Right atrium auricular region (tissue), 2 donors: ENCODE measurements around the gene DNAI4. TPM values are rescaled to one million over a fixed set of nuclear protein-coding genes. Genes with fewer than 3 reads are reported as not detected.

Experiments
- DNase-seq: peaks from one replicate; pipeline ENCODE4 v3.0.0-alpha.2; 2019; ENCODE audit warnings: low spot score
- H3K27ac ChIP-seq, 2 donors: fragments of 200-600 bp; sonication (generic); 1 replicate in 1 of 2; 2 replicates in 1 of 2; pipeline ENCODE4 v1.5.1; 2016 to 2019
- H3K27me3 ChIP-seq, 2 donors: fragments of 200-600 bp; sonication (generic); one replicate each; pipeline versions ENCODE4 v1.5.1 to v1.6.0; 2017 to 2019
- H3K36me3 ChIP-seq: fragments of 200-600 bp; sonication (generic); one replicate; pipeline ENCODE4 v1.5.1; 2016
- H3K4me1 ChIP-seq, 2 donors: fragments of 200-600 bp; sonication (generic); one replicate each; pipeline versions ENCODE4 v1.5.1 to v1.6.0; 2017 to 2019
- H3K4me3 ChIP-seq, 2 donors: fragments of 200-600 bp; sonication (generic); 1 replicate in 1 of 2; 2 replicates in 1 of 2; pipeline ENCODE4 v1.5.1; 2017 to 2019; ENCODE audit warnings: mild to moderate bottlenecking in 1 of 2, moderate library complexity in 1 of 2
- H3K9me3 ChIP-seq, 2 donors: fragments of 200-600 bp; sonication (generic); one replicate each; pipeline ENCODE4 v1.5.1; 2019
- CTCF ChIP-seq, 2 donors: fragments of 200-600 bp; sonication (generic); IDR thresholded peaks; one replicate each; pipeline ENCODE4 v1.5.1; 2019; ENCODE audit warnings: antibody characterized with exemption in 2 of 2
- total RNA-seq, 2 donors: library from RNA; depleted of rRNA; stranded (reverse); fragments of >200 nt; gene quantifications; one replicate each; pipeline ENCODE4 v1.1.0, GENCODE V29; 2016

Gene DNAI4
- total RNA-seq, 2 donors from 2014 or later = 6.9 to 10.3 TPM

- Histone ChIP-seq H3K36me3 (peaks cover 49% of the 10 kb centered on the region), H3K4me1 (peaks cover 0 to 16% of the 10 kb centered on the region in 2 donors), H3K4me3 (no peak overlapping the region), H3K27ac (no peak overlapping the region), H3K9me3 (no peaks in the 10 kb centered on the region), H3K27me3 (no peaks in the 10 kb centered on the region)
- no peak for TF ChIP-seq CTCF (IDR thresholded peaks at IDR 0.05)
- DNase-seq = no peak
Measured at GRCh38 chr1:66947267-66947666, 22.6 kb upstream of the DNAI4 start.

DNA sequence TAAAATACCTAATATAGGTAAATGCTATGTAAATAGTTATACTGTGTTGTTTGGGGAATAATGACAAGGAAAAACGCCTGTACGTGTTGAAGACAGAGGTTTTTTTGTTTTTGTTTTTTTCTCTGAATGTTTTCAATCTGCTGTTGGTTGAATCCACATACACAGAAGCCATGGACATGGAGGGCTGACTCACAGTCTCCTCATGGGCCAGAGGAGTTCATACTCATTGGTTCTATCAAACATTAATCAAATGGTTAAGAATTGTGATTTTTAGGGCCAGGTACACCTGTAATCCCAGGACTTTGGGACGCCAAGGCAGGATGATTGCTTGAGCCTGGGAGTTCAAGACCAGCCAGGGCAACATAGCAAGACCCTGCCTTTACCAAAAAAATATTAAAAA lies 20.7 kb upstream of the DNAI4 start:
- Histone ChIP-seq H3K9me3 (no peaks in the 10 kb centered on the region), H3K36me3 (peaks cover 41% of the 10 kb centered on the region), H3K27ac (no peak overlapping the region), H3K4me1 (peaks cover 0 to 16% of the 10 kb centered on the region in 2 donors), H3K27me3 (no peaks in the 10 kb centered on the region), H3K4me3 (no peak overlapping the region)
- no peak for DNase-seq
- TF ChIP-seq CTCF (IDR thresholded peaks at IDR 0.05) = no peak

- H3K9me3 ChIP-seq = no peaks in the 10 kb centered on the region
- peaks cover 40% of the 10 kb centered on the region for H3K36me3 ChIP-seq
- no peak overlapping the region for H3K4me3 ChIP-seq
- H3K27me3 ChIP-seq = no peaks in the 10 kb centered on the region
- H3K27ac ChIP-seq = peak overlapping the region; percentile 5 to 52
- peaks cover 0 to 16% of the 10 kb centered on the region in 2 donors for H3K4me1 ChIP-seq
- DNase-seq = no peak
- TF ChIP-seq CTCF (IDR thresholded peaks at IDR 0.05) = no peak
Measured at GRCh38 chr1:66944330-66945274, 19.9 kb upstream of the DNAI4 start.

DNA sequence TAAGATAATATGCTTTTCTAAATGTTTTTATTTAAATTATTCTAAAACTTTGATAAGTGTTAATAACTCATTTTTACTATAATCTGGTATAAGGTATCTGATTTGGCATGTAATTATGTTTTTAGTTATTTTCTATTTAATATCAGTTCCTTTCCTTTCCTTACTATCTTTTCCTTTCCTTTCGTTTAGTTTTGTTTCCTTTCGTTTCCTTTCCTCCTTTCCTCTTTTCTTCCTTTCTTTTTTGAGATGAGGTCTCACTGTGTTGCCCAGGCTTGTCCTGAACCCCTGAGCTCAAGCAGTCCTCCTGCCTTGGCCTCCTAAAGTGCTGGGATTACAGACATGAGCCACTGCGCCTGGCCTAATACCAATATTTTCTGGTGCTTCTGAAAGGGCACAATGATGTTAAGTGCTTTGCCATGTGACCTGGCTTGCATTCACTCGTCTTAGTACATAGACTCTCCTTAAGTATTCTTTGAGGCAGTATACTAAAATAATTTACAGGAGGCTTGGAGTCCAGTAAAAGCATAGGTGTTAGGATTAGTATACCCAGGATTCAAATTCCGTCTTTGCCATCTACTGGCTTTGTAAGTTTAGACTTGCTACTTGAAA lies 18.8 kb upstream of the DNAI4 start:
- H3K27ac ChIP-seq = no peak overlapping the region
- peaks cover 31% of the 10 kb centered on the region for H3K36me3 ChIP-seq
- TF ChIP-seq CTCF (IDR thresholded peaks at IDR 0.05) = no peak
- DNase-seq = no peak
- peaks cover 0 to 16% of the 10 kb centered on the region in 2 donors for H3K4me1 ChIP-seq
- H3K4me3 ChIP-seq = no peak overlapping the region
- H3K9me3 ChIP-seq = no peaks in the 10 kb centered on the region
- no peaks in the 10 kb centered on the region for H3K27me3 ChIP-seq

DNA sequence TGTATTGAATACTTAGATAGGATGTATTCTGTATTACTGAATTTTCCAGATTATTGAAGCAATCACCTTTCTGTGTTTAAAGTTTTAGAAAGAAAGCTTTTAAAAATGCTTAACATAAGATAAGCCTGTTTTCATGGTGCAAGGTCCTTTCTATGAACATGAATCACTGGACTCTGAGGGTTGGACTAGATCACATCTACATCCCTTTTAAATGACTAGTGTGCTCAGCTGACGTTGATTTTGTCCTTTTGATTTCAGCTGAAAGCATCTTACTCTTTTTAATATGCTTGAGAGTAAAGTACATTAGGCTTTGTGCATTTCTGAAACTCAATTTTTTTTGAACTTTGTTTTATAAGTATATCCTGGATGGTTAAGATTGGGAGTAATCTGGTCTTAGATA lies 16.3 kb upstream of the DNAI4 start:
- H3K36me3 ChIP-seq = peaks cover 6% of the 10 kb centered on the region
- H3K4me1 ChIP-seq = peaks cover 0 to 16% of the 10 kb centered on the region in 2 donors
- no peaks in the 10 kb centered on the region for H3K27me3 ChIP-seq
- no peak overlapping the region for H3K27ac ChIP-seq
- H3K9me3 ChIP-seq = no peaks in the 10 kb centered on the region
- H3K4me3 ChIP-seq = no peak overlapping the region
- no peak for DNase-seq
- no peak for TF ChIP-seq CTCF (IDR thresholded peaks at IDR 0.05)
